K562 (cell line): ENCODE data around the gene ADGRL3. TPM values are rescaled to one million over a fixed set of nuclear protein-coding genes. Genes with fewer than 3 reads are reported as not detected.

Experiments
- ATAC-seq: fragments of 200-7000 bp; cut with Tn5 transposase; 3 replicates; pipeline ENCODE4 v1.9.1; 2020; ENCODE audit warnings: moderate library complexity
- BruUV-seq: library from RNA; stranded (reverse); fragments of 400-500 nt; replicated peaks from 2 replicates; lab custom pipeline; 2021; lab: Mats Ljungman, UMichigan
- CTCF ChIA-PET: fragments of 300-600 bp; formaldehyde crosslinking; extraction: SDS; loops from one replicate; lab custom pipeline; 2021; ENCODE audit warnings: low intra/inter-chr PET ratio; lab: Yijun Ruan, JAX
- POLR2A ChIA-PET: fragments of 300-600, 350-650 bp; sonication (Branson Sonifier 250); formaldehyde crosslinking; extraction: SDS; loops from one replicate; lab custom pipeline; 2021; ENCODE audit warnings: antibody characterized with exemption, inconsistent platforms; lab: Yijun Ruan, JAX
- DNase-seq, 4 experiments: peaks; one replicate each; pipeline versions ENCODE4 v3.0.0 to v3.0.0-alpha.2; 2011 to 2018; ENCODE audit warnings: low spot score in 3 of 4, mixed read lengths in 3 of 4; ENCODE audit errors: extremely low read depth in 1 of 4
- FAIRE-seq: peaks from 2 replicates; lab custom pipeline; 2011; peaks lifted over from hg19 to GRCh38; lab: Jason Lieb, UNC
- H2AFZ ChIP-seq: 2 replicates; pipeline ENCODE4 v1.6.0; 2011; ENCODE audit warnings: low read depth, low read length, control low read depth, inconsistent platforms
- H3K27ac ChIP-seq: fragments of 200-600 bp; 3 replicates; pipeline ENCODE4 v1.8.0; 2011; ENCODE audit warnings: low read depth, mild to moderate bottlenecking, control low read depth, inconsistent platforms, low read length, moderate library complexity, mixed read lengths; ENCODE audit errors: extremely low read depth
- H3K27me3 ChIP-seq, 2 experiments: fragments of 300-600 bp in 1 of 2; 2 replicates in 1 of 2; 3 replicates in 1 of 2; pipeline versions ENCODE4 v1.6.0 to v1.8.0; 2011; ENCODE audit warnings: inconsistent platforms in 2 of 2, low read length in 2 of 2, mild to moderate bottlenecking in 1 of 2, mixed read lengths in 1 of 2, moderate library complexity in 1 of 2; ENCODE audit not compliant: control insufficient read depth in 2 of 2, insufficient read depth in 2 of 2
- H3K36me3 ChIP-seq: fragments of 300-600 bp; 3 replicates; pipeline ENCODE4 v1.8.0; 2011; ENCODE audit warnings: mild to moderate bottlenecking, low read length, inconsistent platforms; ENCODE audit not compliant: control insufficient read depth, insufficient read depth
- H3K4me1 ChIP-seq, 2 experiments: fragments of 200-600 bp in 1 of 2; replicated peaks in 1 of 2; 2 replicates in 1 of 2; 3 replicates in 1 of 2; pipeline versions ENCODE4 v1.5.1 to v1.8.0; 2011; ENCODE audit warnings: inconsistent platforms in 2 of 2, low read length in 2 of 2, mild to moderate bottlenecking in 1 of 2, mixed read lengths in 1 of 2, moderate library complexity in 1 of 2; ENCODE audit not compliant: control insufficient read depth in 2 of 2, insufficient read depth in 2 of 2
- H3K4me2 ChIP-seq: 2 replicates; pipeline ENCODE4 v1.6.1; 2011; ENCODE audit warnings: low read length, control low read depth, inconsistent platforms, mixed read lengths; ENCODE audit not compliant: insufficient read depth
- H3K4me3 ChIP-seq: fragments of 200-600 bp; sonication (generic), shearing (Covaris generic); 2 replicates; pipeline ENCODE4 v1.5.1; 2016; ENCODE audit warnings: control low read depth, inconsistent platforms
- H3K79me2 ChIP-seq: fragments of 200-600 bp; 3 replicates; pipeline ENCODE4 v1.8.0; 2011; ENCODE audit warnings: low read length, inconsistent platforms; ENCODE audit not compliant: control insufficient read depth, insufficient read depth
- H3K9ac ChIP-seq, 2 experiments: 2 replicates each; pipeline versions ENCODE4 v1.6.0 to v1.6.1; 2011; ENCODE audit warnings: low read depth in 2 of 2, low read length in 2 of 2, control low read depth in 1 of 2, inconsistent platforms in 1 of 2, mild to moderate bottlenecking in 1 of 2, mixed read lengths in 1 of 2; ENCODE audit not compliant: insufficient read depth in 1 of 2
- H3K9me1 ChIP-seq: one replicate; pipeline ENCODE4 v1.6.0; 2011; ENCODE audit warnings: inconsistent platforms, mild to moderate bottlenecking, low read length, moderate library complexity; ENCODE audit not compliant: control insufficient read depth, insufficient read depth
- H3K9me3 ChIP-seq: replicated peaks from 2 replicates; pipeline ENCODE4 v1.5.1; 2011; ENCODE audit warnings: low read depth, low read length, inconsistent platforms; ENCODE audit not compliant: control insufficient read depth, insufficient read depth
- H4K20me1 ChIP-seq: replicated peaks from 2 replicates; pipeline ENCODE4 v1.6.1; 2011; ENCODE audit warnings: low read length, inconsistent platforms, mixed read lengths; ENCODE audit not compliant: control insufficient read depth, insufficient read depth
- MBD2 ChIP-seq: sonication (generic); IDR thresholded peaks from 2 replicates; pipeline ENCODE4 v1.6.1; 2016; ENCODE audit warnings: low read depth, borderline replicate concordance
- NFIX ChIP-seq: fragments of 250-450 bp; sonication (Bioruptor Pico); IDR thresholded peaks from 2 replicates; pipeline ENCODE4 v1.4.0; 2020; ENCODE audit warnings: low read depth, mild to moderate bottlenecking, moderate library complexity
- NR3C1 ChIP-seq: sonication (generic); formaldehyde crosslinking; IDR thresholded peaks from 2 replicates; pipeline ENCODE4 v1.8.1; 2022; ENCODE audit warnings: missing genetic modification reagents
- SMAD2 ChIP-seq: fragments of 150-350 bp; IDR thresholded peaks from 2 replicates; pipeline ENCODE4 v1.6.1; 2014; ENCODE audit warnings: low read depth, mild to moderate bottlenecking, low read length
- SMARCE1 ChIP-seq: fragments of 450-650 bp; IDR thresholded peaks from 2 replicates; pipeline ENCODE4 v1.7.1; 2016; ENCODE audit warnings: mild to moderate bottlenecking
- SPI1 ChIP-seq: IDR thresholded peaks from 2 replicates; pipeline ENCODE4 v1.6.1; 2011; ENCODE audit warnings: low read depth, low read length, control low read depth, borderline replicate concordance
- YY1 ChIP-seq, 3 experiments: IDR thresholded peaks; 2 replicates each; pipeline ENCODE4 v1.6.1; 2011; ENCODE audit warnings: low read length in 2 of 3, mild to moderate bottlenecking in 2 of 3, moderate library complexity in 2 of 3, borderline replicate concordance in 1 of 3, control low read depth in 1 of 3, low read depth in 1 of 3; ENCODE audit not compliant: insufficient read depth in 3 of 3, insufficient replicate concordance in 2 of 3, control insufficient read depth in 1 of 3, insufficient read length in 1 of 3; ENCODE audit errors: extremely low read depth in 1 of 3
- ZBTB7A ChIP-seq: IDR thresholded peaks from 2 replicates; pipeline ENCODE4 v1.6.1; 2011; ENCODE audit warnings: low read depth, mild to moderate bottlenecking, low read length, moderate library complexity, borderline replicate concordance; ENCODE audit not compliant: control insufficient read depth
- ZNF384 ChIP-seq: IDR thresholded peaks from 2 replicates; pipeline ENCODE4 v1.6.1; 2012; ENCODE audit warnings: low read depth, low read length, improper control_type of control experiment
- WGBS: fragments of 100-300 bp; shearing (Covaris generic); methylation state at CpG from one replicate; pipeline ENCODE4 v1.1.6; 2016; ENCODE audit warnings: low coverage, mixed read lengths; ENCODE audit not compliant: insufficient coverage; ENCODE audit errors: missing lambda C conversion rate; 5-methylcytosine and 5-hydroxymethylcytosine counted together
- in situ Hi-C: fragments of 300-500 bp; cut with MboI; formaldehyde crosslinking; loops from 4 replicates; pipeline ENCODE4 v1.15.0; 2018; ENCODE audit warnings: inconsistent platforms, mixed read lengths
- intact Hi-C: fragments of 100-400 bp; cut with micrococcal nuclease; formaldehyde crosslinking; loops from 2 replicates; pipeline ENCODE4 v1.14.2; 2022
- polyA plus RNA-seq, 8 experiments: library from polyadenylated mRNA; depleted of rRNA in 4 of 8; stranded (reverse) in 5 of 8; unstranded in 3 of 8; fragments of >200 nt; fragmentation: Nextera tagmentation in 2 of 8; fragmentation: Illumina TruSeq in 1 of 8; extraction: Ambion mirVana in 2 of 8; extraction: Trizol in 1 of 8; gene quantifications; 2 replicates each; pipeline versions ENCODE4 v1.2.1 to v1.2.3, GENCODE V29; 2011 to 2014; ENCODE audit warnings: inconsistent platforms in 1 of 8, missing spikeins in 1 of 8
- total RNA-seq, 7 experiments: library from RNA; depleted of rRNA in 6 of 7; stranded (reverse); fragments of >200 nt in 6 of 7; fragmentation: Illumina TruSeq in 2 of 7; extraction: Trizol in 2 of 7; gene quantifications; 2 replicates each; pipeline versions ENCODE4 v1.2.1 to v1.2.3, GENCODE V29; 2011 to 2021; ENCODE audit warnings: low replicate concordance in 1 of 7
- TF ChIP-seq, protein P1 (sequence below): fragments of 450-650 bp; formaldehyde crosslinking; IDR thresholded peaks from 2 replicates; pipeline ENCODE4 v1.4.0; 2022; ENCODE audit warnings: missing genetic modification characterization
- TF ChIP-seq, protein P2 (sequence below): fragments of 250-450 bp; sonication (Bioruptor Pico); IDR thresholded peaks from 2 replicates; pipeline ENCODE4 v1.8.0; 2022; ENCODE audit warnings: moderate library complexity, mild to moderate bottlenecking, inconsistent platforms

ADGRL3 gene
- total and polyA plus RNA-seq, 9 of the 15 experiments (the other 6 are each of a cell fraction or from before 2014, with no cell fraction given): 0.03 to 0.14 (median 0.04) TPM; not detected in 2

DNA sequence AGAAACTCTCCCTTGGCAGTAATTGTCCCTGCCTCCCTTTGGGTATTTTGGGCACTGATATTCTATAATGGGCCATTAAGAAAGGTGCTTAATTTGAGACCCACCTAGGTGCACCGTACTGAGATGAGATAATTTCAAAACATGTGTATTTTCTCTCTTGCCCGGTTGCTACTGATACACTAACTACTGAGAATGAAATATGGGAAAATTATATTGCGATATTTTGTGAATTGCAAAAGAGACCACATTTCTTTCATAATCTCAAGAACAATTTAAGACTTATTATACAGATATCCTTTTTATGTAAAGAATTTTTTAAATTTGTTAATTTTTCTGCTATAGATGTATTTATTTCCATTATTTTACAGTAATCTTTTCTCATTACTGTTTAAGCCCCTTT, 284.9 kb downstream of the ADGRL3 start (continued):
- TF ChIP-seq ZBTB7A: no peak
- TF ChIP-seq NR3C1: no peak
- TF ChIP-seq, protein P1, sequence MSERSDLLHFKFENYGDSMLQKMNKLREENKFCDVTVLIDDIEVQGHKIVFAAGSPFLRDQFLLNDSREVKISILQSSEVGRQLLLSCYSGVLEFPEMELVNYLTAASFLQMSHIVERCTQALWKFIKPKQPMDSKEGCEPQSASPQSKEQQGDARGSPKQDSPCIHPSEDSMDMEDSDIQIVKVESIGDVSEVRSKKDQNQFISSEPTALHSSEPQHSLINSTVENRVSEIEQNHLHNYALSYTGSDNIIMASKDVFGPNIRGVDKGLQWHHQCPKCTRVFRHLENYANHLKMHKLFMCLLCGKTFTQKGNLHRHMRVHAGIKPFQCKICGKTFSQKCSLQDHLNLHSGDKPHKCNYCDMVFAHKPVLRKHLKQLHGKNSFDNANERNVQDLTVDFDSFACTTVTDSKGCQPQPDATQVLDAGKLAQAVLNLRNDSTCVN (CRISPR knock-in tag): no peak
- no peak for TF ChIP-seq SMAD2
- TF ChIP-seq, all 486 proteins: peak for 0

DNA sequence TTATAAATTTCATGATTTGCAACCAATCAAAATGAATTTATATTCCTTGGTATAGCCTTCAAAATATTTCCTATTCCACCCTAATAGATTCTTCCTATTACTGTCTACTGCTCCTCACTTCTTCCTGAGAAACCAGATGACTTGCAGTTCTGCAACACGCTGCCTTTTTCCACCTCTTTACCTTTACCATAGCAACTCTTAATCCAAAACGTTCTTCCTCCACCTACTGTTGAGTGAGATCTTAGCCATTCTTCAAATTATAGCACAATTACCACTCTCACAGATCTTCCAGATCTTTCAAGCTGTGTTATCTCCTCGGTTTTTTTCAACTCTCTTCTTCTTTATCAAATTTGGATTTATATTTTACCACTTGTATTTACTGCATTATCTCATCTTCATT, 289.8 kb downstream of the ADGRL3 start:
- in situ Hi-C loops (no loop called here), intact Hi-C loops (no loop called here)
- H3K36me3 ChIP-seq: no peaks in the 10 kb centered on the region
- FAIRE-seq: no peak
- no peaks in the 10 kb centered on the region for H4K20me1 ChIP-seq
- no peak overlapping the region for H3K9ac ChIP-seq
- H3K4me2 ChIP-seq: no peak overlapping the region
- H3K27me3 ChIP-seq: no peaks in the 10 kb centered on the region
- POLR2A ChIA-PET: no interaction called here
- CTCF ChIA-PET: no interaction called here
- ATAC-seq: no peak
- 0% methylated on average over 3 of the region's 3 CpGs for WGBS
- no peaks in the 10 kb centered on the region for H3K9me1 ChIP-seq
- no peak for DNase-seq
- no peaks in the 10 kb centered on the region for H3K4me1 ChIP-seq
- no peak overlapping the region for H3K27ac ChIP-seq
- no peak overlapping the region for H2AFZ ChIP-seq
- H3K4me3 ChIP-seq: no peak overlapping the region
- no peaks in the 10 kb centered on the region for H3K79me2 ChIP-seq
- no TSS peak for BruUV-seq
- H3K9me3 ChIP-seq: no peaks in the 10 kb centered on the region
- TF ChIP-seq YY1 (IDR thresholded peaks at IDR 0.05; ENCODE audit: borderline replicate concordance in 1 of 3, control insufficient read depth in 1 of 3, extremely low read depth in 1 of 3, insufficient read depth in 3 of 3, insufficient read length in 1 of 3, insufficient replicate concordance in 2 of 3, low read depth in 1 of 3, low read length in 2 of 3) (no peak), ZNF384 (no peak), SPI1 (no peak), MBD2 (no peak), NFIX (CRISPR knock-in tag) (no peak), SMARCE1 (no peak)
- TF ChIP-seq, protein P2, sequence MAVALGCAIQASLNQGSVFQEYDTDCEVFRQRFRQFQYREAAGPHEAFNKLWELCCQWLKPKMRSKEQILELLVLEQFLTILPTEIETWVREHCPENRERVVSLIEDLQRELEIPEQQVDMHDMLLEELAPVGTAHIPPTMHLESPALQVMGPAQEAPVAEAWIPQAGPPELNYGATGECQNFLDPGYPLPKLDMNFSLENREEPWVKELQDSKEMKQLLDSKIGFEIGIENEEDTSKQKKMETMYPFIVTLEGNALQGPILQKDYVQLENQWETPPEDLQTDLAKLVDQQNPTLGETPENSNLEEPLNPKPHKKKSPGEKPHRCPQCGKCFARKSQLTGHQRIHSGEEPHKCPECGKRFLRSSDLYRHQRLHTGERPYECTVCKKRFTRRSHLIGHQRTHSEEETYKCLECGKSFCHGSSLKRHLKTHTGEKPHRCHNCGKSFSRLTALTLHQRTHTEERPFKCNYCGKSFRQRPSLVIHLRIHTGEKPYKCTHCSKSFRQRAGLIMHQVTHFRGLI (CRISPR knock-in tag): no peak
